ENCODE results near the gene CHRD. TPM values are rescaled to one million over a fixed set of nuclear protein-coding genes. Genes with fewer than 3 reads are reported as not detected.

Gene CHRD
- total RNA-seq, 1 donor from 2014 or later, result 31.3 TPM

- DNase-seq, result no peak
These were observed 18.8 kb upstream of the CHRD start for GRCh38 chr3:184360929-184361531.

GRCh38 chr3:184361532-184361931, 18.3 kb upstream of the CHRD start, which contains the start of the genes CLCN2 and POLR2H:
Gene CLCN2 (minus strand): TSS chr3:184361605. CDS start chr3:184361479, 126 bp downstream.
Gene POLR2H (plus strand): TSS chr3:184361710. CDS start chr3:184363493, 1,783 bp downstream.
- peak; percentile 58 for DNase-seq

- peak; percentile 84 for DNase-seq
These were observed 17.8 kb upstream of the CHRD start for GRCh38 chr3:184361932-184362667.

GRCh38 chr3:184362668-184363546, 16.9 kb upstream of the CHRD start:
- peak; percentile 95 for DNase-seq

GRCh38 chr3:184366619-184367289, 13.1 kb upstream of the CHRD start:
- no peak for DNase-seq

GRCh38 chr3:184368116-184368515, 11.7 kb upstream of the CHRD start:
- no peak for DNase-seq

GRCh38 chr3:184368586-184369183, 11.2 kb upstream of the CHRD start:
- DNase-seq, result no peak

GRCh38 chr3:184371570-184372018, 8.3 kb upstream of the CHRD start:
- peak; percentile 78 for DNase-seq

GRCh38 chr3:184372296-184372821, 7.5 kb upstream of the CHRD start:
- no peak for DNase-seq

GRCh38 chr3:184372911-184373310, 6.9 kb upstream of the CHRD start:
- DNase-seq, result no peak

- DNase-seq, result no peak
These were observed 6.4 kb upstream of the CHRD start for GRCh38 chr3:184373422-184373821.

- DNase-seq, result no peak
These were observed 4.0 kb upstream of the CHRD start for GRCh38 chr3:184375747-184376461.

- DNase-seq, result no peak
These were observed 2.5 kb upstream of the CHRD start for GRCh38 chr3:184377374-184377773.

GRCh38 chr3:184377882-184378445, 1.9 kb upstream of the CHRD start, which contains the start of gene THPO:
Gene THPO (minus strand): TSS chr3:184378207. CDS start chr3:184376259, 1,948 bp downstream.
- DNase-seq, result no peak

- DNase-seq, result peak; percentile 25
These were observed 1.1 kb upstream of the CHRD start for GRCh38 chr3:184378651-184379357.

- DNase-seq, result peak; percentile 52
These were observed 352 bp downstream of the CHRD start for GRCh38 chr3:184380185-184380626.

GRCh38 chr3:184380627-184381260, 890 bp downstream of the CHRD start:
- peak; percentile 21 for DNase-seq

GRCh38 chr3:184381261-184382224, 1.7 kb downstream of the CHRD start:
- DNase-seq, result no peak
